Measurements from ENCODE around the gene ADARB2.

DNA sequence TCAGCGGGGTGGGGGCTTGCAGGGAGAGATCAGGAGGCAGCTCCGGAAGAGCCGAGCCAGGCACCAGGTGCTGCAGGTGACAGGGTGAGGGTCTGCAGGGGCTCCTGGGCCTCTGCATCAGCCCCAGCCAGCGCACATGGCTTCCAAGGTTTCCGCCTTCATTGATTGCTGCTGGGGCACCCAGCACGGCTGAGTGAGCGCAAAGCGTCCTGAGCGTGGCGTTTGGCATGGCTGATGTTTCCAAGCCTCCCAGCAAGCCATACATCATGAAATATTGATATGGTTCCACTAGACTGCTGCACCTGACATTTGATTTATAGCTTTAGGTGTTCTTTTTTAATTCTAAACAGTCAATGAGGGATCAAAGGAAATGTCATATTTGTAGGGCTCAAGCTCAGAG, 422.1 kb downstream of the ADARB2 start:
- no peak for TF ChIP-seq POLR2A (IDR thresholded peaks at IDR 0.05)
- TF ChIP-seq, protein P1, sequence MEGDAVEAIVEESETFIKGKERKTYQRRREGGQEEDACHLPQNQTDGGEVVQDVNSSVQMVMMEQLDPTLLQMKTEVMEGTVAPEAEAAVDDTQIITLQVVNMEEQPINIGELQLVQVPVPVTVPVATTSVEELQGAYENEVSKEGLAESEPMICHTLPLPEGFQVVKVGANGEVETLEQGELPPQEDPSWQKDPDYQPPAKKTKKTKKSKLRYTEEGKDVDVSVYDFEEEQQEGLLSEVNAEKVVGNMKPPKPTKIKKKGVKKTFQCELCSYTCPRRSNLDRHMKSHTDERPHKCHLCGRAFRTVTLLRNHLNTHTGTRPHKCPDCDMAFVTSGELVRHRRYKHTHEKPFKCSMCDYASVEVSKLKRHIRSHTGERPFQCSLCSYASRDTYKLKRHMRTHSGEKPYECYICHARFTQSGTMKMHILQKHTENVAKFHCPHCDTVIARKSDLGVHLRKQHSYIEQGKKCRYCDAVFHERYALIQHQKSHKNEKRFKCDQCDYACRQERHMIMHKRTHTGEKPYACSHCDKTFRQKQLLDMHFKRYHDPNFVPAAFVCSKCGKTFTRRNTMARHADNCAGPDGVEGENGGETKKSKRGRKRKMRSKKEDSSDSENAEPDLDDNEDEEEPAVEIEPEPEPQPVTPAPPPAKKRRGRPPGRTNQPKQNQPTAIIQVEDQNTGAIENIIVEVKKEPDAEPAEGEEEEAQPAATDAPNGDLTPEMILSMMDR (IDR thresholded peaks at IDR 0.05) = no peak

All from testis (tissue), 2 donors.